Measurements from ENCODE around the gene BRICD5. TPM values are rescaled to one million over a fixed set of nuclear protein-coding genes. Genes with fewer than 3 reads are reported as not detected.

The BRICD5 gene
- total and polyA plus RNA-seq, 4 donors = 2.1 to 13.5 (median 9.3) TPM

GRCh38 chr16:2234813-2235170 lies 24.1 kb upstream of the BRICD5 start:
- ATAC-seq (ENCODE audit: insufficient read depth, low FRiP score) (no peak), DNase-seq (no peak)
- peaks cover 0 to 27% (median 4%) of the 10 kb centered on the region in 3 donors for H3K27me3 ChIP-seq (ENCODE audit: control insufficient read depth in 3 of 3, insufficient read depth in 3 of 3, low read length in 2 of 3)
- TF ChIP-seq CTCF (IDR thresholded peaks at IDR 0.05; ENCODE audit: control extremely low read depth, extremely low read depth) = no peak
- H3K9me3 ChIP-seq (ENCODE audit: control insufficient read depth in 4 of 4, insufficient read depth in 3 of 4, low read length in 3 of 4) = peaks cover 0 to 22% (median 0%) of the 10 kb centered on the region in 4 donors
- H3K27ac ChIP-seq (ENCODE audit: low read depth in 1 of 2, low read length in 1 of 2) = no peak overlapping the region
- H3K36me3 ChIP-seq (ENCODE audit: control insufficient read depth in 4 of 4, insufficient read depth in 4 of 4, low read length in 4 of 4) = peaks cover 0 to 67% (median 21%) of the 10 kb centered on the region in 4 donors
- peaks cover 0 to 13% (median 7%) of the 10 kb centered on the region in 5 donors for H3K4me1 ChIP-seq (ENCODE audit: control insufficient read depth in 5 of 5, insufficient read depth in 5 of 5, low read length in 5 of 5)
- 95 to 96% methylated on average over 18 of the region's 18 CpGs for WGBS, 2 donors
- H3K9ac ChIP-seq (ENCODE audit: insufficient read depth in 1 of 2, low read length in 2 of 2) = no peak overlapping the region
- no peak overlapping the region for H3K4me3 ChIP-seq

GRCh38 chr16:2233872-2234812 lies 23.5 kb upstream of the BRICD5 start:
- H3K36me3 ChIP-seq (ENCODE audit: control insufficient read depth in 4 of 4, insufficient read depth in 4 of 4, low read length in 4 of 4) = peaks cover 3 to 68% (median 26%) of the 10 kb centered on the region in 4 donors

GRCh38 chr16:2233046-2233775 lies 22.5 kb upstream of the BRICD5 start:
- Histone ChIP-seq H3K4me1 (ENCODE audit: control insufficient read depth in 5 of 5, insufficient read depth in 5 of 5, low read length in 5 of 5) (peaks cover 0 to 13% (median 7%) of the 10 kb centered on the region in 5 donors), H3K9ac (ENCODE audit: insufficient read depth in 1 of 2, low read length in 2 of 2) (no peak overlapping the region), H3K27ac (ENCODE audit: low read depth in 1 of 2, low read length in 1 of 2) (no peak overlapping the region), H3K27me3 (ENCODE audit: control insufficient read depth in 3 of 3, insufficient read depth in 3 of 3, low read length in 2 of 3) (peaks cover 0 to 27% (median 4%) of the 10 kb centered on the region in 3 donors), H3K36me3 (ENCODE audit: control insufficient read depth in 4 of 4, insufficient read depth in 4 of 4, low read length in 4 of 4) (peaks cover 3 to 78% (median 31%) of the 10 kb centered on the region in 4 donors), H3K4me3 (no peak overlapping the region), H3K9me3 (ENCODE audit: control insufficient read depth in 4 of 4, insufficient read depth in 3 of 4, low read length in 3 of 4) (peaks cover 0 to 22% (median 0%) of the 10 kb centered on the region in 4 donors)
- ATAC-seq (ENCODE audit: insufficient read depth, low FRiP score) (no peak), DNase-seq (no peak)
- WGBS, 2 donors = 96% methylated on average over 27 to 28 of the region's 28 CpGs
- no peak for TF ChIP-seq CTCF (IDR thresholded peaks at IDR 0.05; ENCODE audit: control extremely low read depth, extremely low read depth)

More at GRCh38 chr16:2233872-2234812, 23.5 kb upstream of the BRICD5 start:
- DNase-seq (no peak), ATAC-seq (ENCODE audit: insufficient read depth, low FRiP score) (no peak)
- no peak for TF ChIP-seq CTCF (IDR thresholded peaks at IDR 0.05; ENCODE audit: control extremely low read depth, extremely low read depth)
- Histone ChIP-seq H3K4me1 (ENCODE audit: control insufficient read depth in 5 of 5, insufficient read depth in 5 of 5, low read length in 5 of 5) (peaks cover 0 to 13% (median 7%) of the 10 kb centered on the region in 5 donors), H3K4me3 (no peak overlapping the region), H3K27ac (ENCODE audit: low read depth in 1 of 2, low read length in 1 of 2) (no peak overlapping the region), H3K27me3 (ENCODE audit: control insufficient read depth in 3 of 3, insufficient read depth in 3 of 3, low read length in 2 of 3) (peaks cover 0 to 27% (median 4%) of the 10 kb centered on the region in 3 donors), H3K9ac (ENCODE audit: insufficient read depth in 1 of 2, low read length in 2 of 2) (no peak overlapping the region), H3K9me3 (ENCODE audit: control insufficient read depth in 4 of 4, insufficient read depth in 3 of 4, low read length in 3 of 4) (peaks cover 0 to 22% (median 0%) of the 10 kb centered on the region in 4 donors)
- 96 to 97% methylated on average over 50 to 51 of the region's 51 CpGs for WGBS, 2 donors

Measured in lung (tissue), 12 donors.